GM21526 (cell line): ENCODE measurements around the gene KCP.

Source experiments
- ATAC-seq: cut with Tn5 transposase; IDR thresholded peaks from one replicate; pipeline ENCODE4 v1.9.1; 2021; ENCODE audit warnings: moderate library complexity; ENCODE audit not compliant: unreplicated experiment, low FRiP score

Gene KCP

GRCh38 chr7:128831994-128832879, 78.3 kb downstream of the KCP start:
- ATAC-seq, result no peak

GRCh38 chr7:128831178-128831993, 79.1 kb downstream of the KCP start:
- ATAC-seq, result no peak

GRCh38 chr7:128830231-128831177, 80.0 kb downstream of the KCP start, which contains the start of gene FLNC:
Gene FLNC (plus strand): TSS chr7:128830406. CDS start chr7:128830638, 232 bp downstream.
- ATAC-seq, result no peak

GRCh38 chr7:128829391-128830166, 80.9 kb downstream of the KCP start:
- ATAC-seq, result no peak

- ATAC-seq, result no peak
Observed at GRCh38 chr7:128827971-128828711, 82.4 kb downstream of the KCP start.

- ATAC-seq, result no peak
Observed at GRCh38 chr7:128827248-128827958, 83.1 kb downstream of the KCP start.

- no peak for ATAC-seq
Observed at GRCh38 chr7:128826916-128827247, 83.6 kb downstream of the KCP start.
